GM21360 (cell line): Measurements from ENCODE around the gene GIT2.
A peak's percentile ranks its signal among the peaks of the same experiment; 100 is the strongest.
"Not testable (repeated sequence)": the region's sequence is repeated elsewhere in the genome, so short reads cannot be mapped to it uniquely, and the experiment has no call there.

ENCODE experiments used
- ATAC-seq: cut with Tn5 transposase; IDR thresholded peaks from one replicate; pipeline ENCODE4 v1.9.1; 2021; ENCODE audit warnings: mild to moderate bottlenecking, moderate library complexity; ENCODE audit not compliant: unreplicated experiment

GIT2 gene

GRCh38 chr12:109995686-109996482 lies at the start of gene GIT2:
Gene GIT2 (minus strand): TSS chr12:109996368. CDS start chr12:109996224, 144 bp downstream.
- ATAC-seq: peak; percentile 60

DNA sequence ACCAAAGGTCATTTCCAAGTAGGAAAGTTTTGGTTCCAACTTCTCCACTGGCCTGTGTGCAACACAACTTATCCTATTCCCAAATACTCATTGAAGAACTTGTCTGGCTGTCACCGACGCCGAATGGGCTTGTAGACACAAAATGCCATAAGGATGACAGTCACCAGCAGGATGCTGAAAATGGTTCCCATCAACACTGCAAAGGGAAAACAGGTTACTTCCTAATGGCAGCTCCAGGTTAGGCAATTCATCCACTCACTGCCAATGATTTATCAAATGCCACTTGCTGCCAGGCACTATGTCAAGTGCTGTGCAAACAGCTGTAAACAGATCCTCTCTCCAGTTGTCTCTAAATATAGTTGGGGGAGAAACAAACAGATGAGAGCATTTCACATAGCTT lies 46.1 kb upstream of the GIT2 start:
- ATAC-seq: no peak

DNA sequence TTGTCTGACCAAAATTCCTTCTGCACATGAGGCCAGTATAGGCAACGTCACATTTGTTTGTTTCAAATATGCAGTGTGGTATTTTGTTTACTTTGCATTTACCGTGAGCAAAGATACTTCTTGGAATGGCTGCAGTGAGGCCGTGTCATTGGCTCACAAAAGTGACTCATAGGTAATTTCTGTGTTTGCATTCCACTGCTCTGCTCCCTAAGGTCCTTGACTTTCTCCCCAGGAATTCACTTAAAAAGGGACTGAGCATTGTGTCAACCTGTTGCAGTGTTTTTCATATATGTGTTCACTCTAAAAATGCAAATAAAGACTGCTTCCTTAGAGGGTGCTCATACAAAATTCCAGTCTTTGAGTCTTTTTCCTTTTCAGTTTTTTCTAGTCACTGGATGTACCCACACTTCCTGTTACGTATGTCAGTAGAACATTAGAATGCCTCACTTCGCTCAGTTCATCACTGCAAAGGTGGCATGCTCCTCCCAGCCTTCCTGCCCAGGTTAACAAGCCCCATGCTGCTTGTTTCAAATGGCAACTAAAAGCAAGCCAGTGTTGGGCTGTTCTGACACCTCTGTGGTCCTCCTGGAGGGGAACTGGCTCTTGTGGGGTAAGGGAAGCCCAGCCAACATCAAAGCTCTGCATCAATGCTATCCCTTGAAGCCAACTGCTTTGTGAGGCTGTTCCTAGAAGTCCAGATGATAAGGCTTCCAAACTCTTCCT lies 43.1 kb upstream of the GIT2 start:
- ATAC-seq: no peak

DNA sequence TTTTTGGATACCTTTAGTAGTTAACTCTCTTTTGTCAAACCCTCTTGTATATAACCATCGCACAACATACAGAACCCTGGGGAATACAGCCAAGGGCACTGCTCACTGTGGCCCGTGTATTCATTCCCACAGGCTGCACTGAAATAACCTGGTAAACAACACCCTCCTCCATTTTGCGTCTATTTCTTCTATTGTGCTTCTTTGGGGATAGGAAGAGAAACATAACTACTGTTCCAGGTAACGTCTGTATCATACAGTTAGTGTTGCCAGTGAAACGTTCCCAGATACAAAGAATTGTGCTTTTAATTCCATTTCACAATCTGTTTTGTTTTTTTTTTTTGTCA lies 42.5 kb upstream of the GIT2 start:
- ATAC-seq: no peak

- no peak for ATAC-seq
These were observed 41.1 kb upstream of the GIT2 start for GRCh38 chr12:110037315-110037714.

DNA sequence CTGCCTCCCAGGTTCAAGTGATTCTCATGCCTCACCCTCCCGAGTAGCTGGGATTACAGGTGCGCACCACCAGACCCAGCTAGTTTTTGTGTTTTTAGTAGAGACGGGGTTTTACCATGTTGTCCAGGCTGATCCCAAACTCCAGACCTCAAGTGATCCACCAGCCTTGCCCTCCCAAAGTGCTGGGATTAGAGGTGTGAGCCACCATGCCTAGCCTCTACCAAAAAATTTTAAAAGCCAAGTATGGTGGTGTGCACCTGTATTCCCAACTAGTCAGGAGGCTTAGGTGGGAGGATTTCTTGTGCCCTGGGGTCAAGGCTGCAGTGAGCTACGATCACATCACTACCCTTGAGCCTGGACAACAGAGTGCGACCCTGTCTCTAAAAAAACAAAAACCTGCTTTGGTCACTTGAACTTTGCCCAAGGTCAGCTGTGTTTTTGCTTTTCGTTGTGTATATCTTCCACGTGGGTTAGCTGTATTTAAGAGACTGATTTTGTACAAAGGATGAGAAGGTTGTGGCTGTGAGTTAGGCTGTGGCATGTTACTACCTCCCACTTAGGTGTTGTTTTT lies 39.5 kb upstream of the GIT2 start:
- ATAC-seq: no peak

GRCh38 chr12:110033888-110034287 lies 37.7 kb upstream of the GIT2 start:
- no peak for ATAC-seq

DNA sequence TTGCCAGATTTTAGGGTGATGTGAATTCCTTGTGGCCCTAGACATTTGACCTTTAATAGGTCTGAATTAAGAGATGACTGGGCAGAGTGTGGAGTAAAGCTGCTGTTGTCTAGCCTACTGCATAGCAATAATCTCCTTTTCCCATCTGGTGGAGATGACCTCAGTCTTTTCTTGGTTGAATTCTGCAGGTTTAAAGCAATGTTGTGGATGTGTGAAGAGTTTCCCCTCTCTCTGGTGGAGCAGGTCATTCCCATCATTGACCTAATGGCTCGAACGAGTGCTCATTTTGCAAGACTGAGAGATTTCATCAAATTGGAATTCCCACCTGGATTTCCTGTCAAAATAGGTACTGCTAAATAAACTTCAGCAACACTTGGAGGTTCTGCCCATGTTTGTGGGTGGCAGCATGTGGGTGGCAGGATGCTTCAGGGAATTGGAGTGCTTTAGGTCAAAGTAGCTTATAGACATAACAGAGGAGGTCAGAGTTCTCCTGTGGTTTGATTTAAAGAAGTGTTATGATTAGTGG lies 33.2 kb upstream of the GIT2 start:
- ATAC-seq: no peak

GRCh38 chr12:110028323-110028722 lies 32.2 kb upstream of the GIT2 start:
- ATAC-seq: no peak

- ATAC-seq: no peak
These were observed 27.9 kb upstream of the GIT2 start for GRCh38 chr12:110024051-110024450.

DNA sequence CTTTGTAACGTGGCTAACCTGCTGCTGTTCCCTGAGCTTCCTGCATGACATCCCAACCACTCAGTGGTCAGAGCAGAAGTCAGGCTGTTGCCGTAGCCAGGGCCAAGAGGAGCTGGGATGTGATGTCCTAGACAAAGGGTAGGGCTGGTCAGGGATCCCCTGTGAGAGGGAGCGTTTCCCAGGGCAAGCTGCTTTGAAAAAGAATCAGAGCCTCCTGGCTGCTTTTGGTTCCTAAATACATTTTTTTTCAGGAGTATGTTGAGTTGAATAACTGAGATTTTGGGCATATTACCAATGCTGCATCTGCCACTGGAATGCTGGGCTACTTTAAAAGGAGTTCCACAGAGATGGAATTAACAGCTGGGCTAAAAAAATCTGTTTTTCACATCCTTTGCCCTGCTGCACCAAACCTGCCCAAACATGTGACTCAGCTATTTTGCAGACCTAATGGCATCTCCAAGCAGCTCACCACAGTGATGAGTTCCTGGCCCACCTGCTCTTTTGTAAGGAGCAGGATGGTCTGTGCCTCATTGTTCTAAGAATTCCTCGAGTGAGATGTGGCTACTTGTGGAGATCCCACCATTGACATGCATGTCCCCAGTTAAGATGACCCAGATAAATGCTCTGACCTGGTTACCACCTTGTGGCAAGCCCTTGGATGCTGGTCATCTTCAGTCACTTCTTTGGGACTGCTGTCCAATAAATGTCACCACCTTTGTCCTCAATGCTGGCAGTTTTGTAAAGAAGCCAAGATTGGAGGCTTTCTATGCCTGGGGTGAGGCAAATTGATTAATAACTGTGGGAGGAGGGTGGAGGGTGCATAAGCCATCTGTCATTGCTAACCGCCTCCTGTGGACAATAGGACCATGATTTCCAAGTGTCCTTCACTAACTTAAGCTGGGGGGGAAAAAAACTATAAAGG lies 27.2 kb upstream of the GIT2 start:
- ATAC-seq: no peak

DNA sequence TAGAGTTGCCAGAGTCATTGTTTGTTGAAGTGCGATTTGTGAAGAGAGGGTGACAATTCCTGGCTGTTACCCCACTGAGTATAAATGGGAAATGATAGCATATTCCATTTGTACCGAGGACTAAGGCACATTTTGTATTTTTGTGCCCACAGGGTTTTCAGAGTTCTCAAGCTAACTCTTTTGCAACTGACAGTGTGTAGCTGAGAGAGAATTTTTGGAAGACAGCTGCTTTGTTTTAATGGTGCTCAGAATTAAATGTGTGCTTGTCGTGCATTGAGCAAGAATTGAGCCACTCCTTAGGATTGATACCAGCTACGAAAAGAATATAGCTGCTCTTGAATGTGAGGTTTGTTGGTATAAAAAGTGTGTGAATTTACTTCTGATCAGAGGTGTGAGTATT lies 24.8 kb upstream of the GIT2 start:
- no peak for ATAC-seq

DNA sequence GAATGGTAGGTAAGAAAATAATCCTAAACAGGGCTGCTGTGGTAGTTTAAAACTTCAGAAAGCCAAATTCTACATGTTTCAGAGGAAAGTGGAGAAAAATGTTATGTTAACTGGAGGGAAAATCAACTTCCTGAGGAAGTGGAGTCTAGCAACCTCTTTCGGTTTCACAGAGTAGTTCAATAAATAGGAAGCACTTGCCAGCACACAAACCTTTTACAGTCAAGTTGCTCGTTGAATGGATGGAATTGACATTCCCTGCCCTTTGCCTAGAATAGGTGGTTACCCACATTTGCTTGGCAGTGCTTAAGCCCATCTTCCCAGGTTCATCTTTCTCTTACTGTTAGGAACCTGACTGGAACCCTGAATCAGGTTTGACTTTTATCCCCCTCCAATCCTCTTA lies 19.0 kb upstream of the GIT2 start:
- ATAC-seq: no peak

DNA sequence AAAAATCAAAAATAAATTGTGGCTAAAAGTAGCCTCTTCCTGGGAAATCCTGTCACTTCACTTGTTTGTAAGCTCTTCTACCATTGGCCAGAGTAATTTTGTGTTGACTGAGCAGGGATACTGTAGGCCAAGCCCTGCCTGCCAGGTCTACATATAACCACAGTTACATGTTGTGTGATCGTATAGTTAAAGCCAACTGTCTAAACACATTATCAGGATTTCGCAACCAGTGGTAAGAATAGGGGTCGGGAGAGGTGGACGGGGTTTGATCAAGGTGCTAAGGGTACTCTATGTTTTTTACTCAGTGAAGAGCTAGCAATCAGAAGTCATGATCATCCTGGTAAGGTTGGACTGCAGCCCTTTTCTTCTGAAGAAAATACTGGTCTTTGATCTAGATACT lies 16.5 kb upstream of the GIT2 start:
- ATAC-seq: no peak

DNA sequence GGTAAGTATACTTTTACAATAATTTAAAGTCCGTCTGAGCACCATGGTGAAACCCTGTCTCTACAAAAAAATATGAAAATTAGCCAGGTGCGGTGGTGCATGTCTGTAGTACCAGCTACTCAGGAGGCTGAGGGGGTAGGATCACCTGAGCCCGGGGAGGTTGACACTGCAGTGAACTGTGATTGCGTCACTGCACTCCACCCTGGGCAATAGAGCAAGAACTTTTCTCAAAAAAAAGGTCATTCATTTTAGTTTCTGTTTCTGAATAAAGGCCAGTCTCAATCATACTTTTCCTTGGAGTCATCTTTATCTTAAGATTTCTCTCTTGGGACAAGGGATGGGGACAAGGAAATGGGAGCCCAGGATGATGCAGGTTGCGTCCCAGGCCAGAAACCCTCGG lies 16.0 kb upstream of the GIT2 start:
- peak; percentile 53 for ATAC-seq

GRCh38 chr12:110010853-110011723 lies 14.9 kb upstream of the GIT2 start:
- ATAC-seq: no peak

DNA sequence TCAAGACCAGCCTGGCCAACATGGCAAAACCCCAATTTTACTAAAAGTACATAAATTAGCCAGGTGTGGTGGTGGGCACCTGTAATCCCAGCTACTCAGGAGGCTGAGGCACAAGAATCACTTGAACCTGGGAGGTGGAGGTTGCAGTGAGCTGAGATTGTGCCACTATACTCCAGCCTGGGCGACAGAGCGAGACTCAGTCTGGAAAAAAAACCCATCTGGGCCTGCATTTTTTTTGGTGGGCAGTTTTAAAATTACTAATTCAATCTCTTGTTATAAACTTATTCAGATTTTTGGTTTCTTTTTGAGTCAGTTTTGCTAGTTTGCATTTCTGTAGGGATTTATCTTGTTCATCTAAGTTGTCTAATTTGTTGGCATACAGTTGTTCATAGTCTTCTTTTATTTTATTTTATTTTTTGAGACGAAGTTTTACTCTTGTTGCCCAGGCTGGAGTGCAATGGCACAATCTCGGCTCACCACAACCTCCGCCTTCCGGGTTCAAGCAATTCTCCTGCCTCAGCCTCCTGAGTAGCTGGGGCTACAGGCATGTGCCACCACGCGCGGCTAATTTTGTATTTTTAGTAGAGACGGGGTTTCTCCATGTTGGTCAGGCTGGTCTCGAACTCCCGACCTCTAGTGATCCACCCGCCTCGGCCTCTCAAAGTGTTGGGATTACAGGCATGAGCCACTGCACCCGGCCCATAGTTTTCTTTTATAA lies 12.7 kb upstream of the GIT2 start:
- not testable (repeated sequence) for ATAC-seq

- no peak for ATAC-seq
These were observed 11.7 kb upstream of the GIT2 start for GRCh38 chr12:110007881-110008280.

DNA sequence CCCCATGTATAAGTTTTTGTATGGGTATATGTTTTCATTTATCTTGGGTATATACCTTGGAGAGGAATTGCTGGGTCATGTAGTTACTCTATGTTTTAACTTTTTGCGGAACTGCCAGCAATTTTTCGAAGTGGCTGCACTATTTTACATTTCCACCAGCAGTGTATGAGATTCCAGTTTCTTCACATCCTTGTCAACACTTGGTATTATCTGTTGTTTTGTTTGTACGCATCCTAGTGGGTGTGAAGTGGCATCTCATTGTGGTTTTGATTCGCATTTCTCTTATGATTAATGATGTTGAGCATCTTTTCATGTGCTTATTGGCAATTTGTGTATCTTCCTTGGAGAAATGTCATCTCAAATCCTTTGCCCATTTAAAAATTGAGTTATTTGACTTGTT lies 9.9 kb upstream of the GIT2 start:
- ATAC-seq: no peak
